Tongue (tissue), 2 donors: ENCODE measurements around the gene NUP50. TPM values are rescaled to one million over a fixed set of nuclear protein-coding genes. Genes with fewer than 3 reads are reported as not detected.
A peak's percentile ranks its signal among the peaks of the same experiment; 100 is the strongest.

Experiments used
- DNase-seq: peaks from one replicate; pipeline ENCODE4 v3.0.0-alpha.2; 2015
- total RNA-seq: library from RNA; depleted of rRNA; stranded (reverse); fragments of >200 nt; gene quantifications from one replicate; pipeline ENCODE4 v1.2.3, GENCODE V29; 2014

The NUP50 gene
- total RNA-seq, 1 donor from 2014 or later, result 49.0 TPM

GRCh38 chr22:45208993-45209838 is 45.5 kb downstream of the NUP50 start:
- peak; percentile 24 for DNase-seq

GRCh38 chr22:45210174-45210573 is 46.4 kb downstream of the NUP50 start:
- DNase-seq, result no peak

- no peak for DNase-seq
These were observed 46.9 kb downstream of the NUP50 start for GRCh38 chr22:45210577-45210976.

DNA sequence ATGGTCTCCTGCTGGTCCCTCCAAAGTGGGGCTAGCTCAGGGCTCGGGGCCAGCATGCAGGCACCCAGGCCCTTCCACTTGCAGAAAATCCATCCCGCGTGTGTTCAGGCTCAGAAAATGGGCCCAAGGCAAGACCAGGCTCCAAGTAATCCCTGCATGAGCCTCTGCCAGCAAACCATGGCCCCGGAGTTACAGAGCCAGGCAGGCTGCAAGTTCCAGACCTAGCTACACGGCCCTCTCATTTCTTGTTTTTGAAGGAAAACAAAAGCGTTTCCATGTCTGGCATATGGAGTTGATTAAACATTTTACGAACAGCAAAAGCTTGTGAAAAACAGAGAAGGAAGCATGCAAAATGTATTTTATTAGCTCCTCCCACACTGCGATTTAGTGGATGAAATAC is 47.3 kb downstream of the NUP50 start:
- peak; percentile 77 for DNase-seq

DNA sequence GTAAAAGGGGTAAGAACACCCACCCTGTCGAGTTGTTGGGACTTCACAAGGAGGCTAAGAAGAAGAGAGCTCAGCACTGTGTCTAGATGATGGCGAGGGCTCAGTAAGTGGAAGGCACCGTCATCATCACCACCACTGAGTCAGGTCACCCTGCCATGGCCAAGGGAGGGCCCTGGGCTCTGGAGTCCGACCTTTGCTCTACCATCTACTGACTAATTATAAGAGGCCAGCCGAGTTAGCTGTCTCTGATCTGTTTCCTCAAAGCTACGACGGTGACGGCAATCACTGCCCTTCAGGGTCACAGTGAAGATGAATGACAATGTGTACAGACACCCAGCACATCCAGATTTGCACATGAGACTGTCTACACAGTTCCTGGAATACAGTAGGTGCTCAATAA is 47.7 kb downstream of the NUP50 start:
- DNase-seq, result no peak

- DNase-seq, result no peak
These were observed 48.1 kb downstream of the NUP50 start for GRCh38 chr22:45211848-45212247.

GRCh38 chr22:45212306-45212709 is 48.6 kb downstream of the NUP50 start:
- DNase-seq, result peak; percentile 59

- DNase-seq, result no peak
These were observed 49.4 kb downstream of the NUP50 start for GRCh38 chr22:45212992-45213751.

- peak; percentile 63 for DNase-seq
These were observed 52.6 kb downstream of the NUP50 start for GRCh38 chr22:45216133-45217003.

DNA sequence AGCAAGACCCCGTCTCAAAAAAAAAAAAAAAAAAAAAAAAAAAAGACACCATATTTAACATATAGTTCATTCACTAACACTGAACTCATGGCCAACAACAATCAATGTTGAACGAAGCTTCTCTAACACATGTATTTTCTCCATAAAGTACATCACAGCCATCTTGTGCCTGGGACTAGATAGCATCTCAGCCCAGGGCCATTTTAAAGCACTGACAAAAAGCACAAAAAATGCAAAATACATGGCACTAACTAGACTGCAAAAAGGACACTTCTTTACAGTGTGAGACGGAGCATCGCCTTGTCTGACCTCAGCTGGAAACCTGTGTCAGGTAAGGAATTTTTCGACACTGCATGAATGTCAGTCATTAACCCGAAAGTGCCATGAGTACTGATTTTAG is 53.6 kb downstream of the NUP50 start:
- no peak for DNase-seq

DNA sequence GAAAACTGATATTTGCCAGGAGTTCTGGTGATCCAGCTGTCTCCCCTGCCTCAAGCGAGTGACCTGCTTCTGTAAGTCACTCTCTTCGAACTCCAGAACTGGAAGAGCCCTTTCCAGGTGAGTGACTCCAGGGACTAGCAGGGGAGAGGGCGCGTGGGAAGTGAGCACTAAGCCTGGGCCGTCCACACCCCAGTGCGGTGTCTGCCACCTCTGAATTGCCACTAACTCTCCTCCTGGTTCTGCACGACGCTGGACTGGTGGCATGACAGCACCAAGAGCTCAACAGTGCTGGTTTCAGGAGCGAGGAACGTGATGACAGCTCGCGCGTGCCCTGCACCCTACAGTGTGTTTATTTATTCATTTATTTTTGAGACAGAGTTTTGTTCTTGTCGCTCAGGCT is 54.1 kb downstream of the NUP50 start:
- no peak for DNase-seq

DNA sequence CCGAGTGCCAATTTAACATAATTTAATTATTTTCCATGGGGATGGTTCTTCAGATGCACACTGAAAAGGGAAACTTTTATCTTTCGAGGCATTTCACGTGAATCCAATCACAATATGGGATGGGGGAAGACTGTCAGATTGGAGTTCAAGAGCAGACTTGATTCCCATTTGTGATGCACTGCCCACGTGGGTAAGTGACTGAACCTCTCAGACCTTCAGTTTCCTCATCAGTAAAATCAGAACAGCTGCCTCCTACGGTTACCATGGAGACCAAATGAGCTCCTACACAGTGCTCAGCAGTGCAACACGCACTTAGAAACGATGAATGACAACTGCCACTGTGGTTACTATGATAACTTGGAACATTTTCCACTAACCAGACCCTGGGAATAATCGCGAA is 55.3 kb downstream of the NUP50 start:
- no peak for DNase-seq

DNA sequence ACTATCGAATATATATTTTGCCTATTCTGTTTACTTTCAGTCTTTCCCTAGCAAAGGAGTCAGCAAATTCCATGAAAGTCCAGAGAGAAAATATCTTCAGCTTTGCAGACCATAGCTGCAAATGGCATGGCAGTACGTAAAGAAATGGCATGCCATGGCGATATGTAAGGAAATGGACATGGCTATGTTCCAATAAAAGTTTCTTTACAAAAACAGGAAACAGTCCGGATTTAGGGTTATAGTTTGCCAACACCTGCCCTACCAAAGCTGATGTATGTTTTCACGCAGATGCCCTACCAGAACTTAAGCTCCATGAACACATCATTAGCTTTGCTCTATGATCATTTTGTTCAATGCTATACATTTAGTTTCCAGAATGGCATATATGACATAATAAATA is 57.5 kb downstream of the NUP50 start:
- no peak for DNase-seq

GRCh38 chr22:45223304-45224117 is 59.8 kb downstream of the NUP50 start:
- DNase-seq, result no peak

DNA sequence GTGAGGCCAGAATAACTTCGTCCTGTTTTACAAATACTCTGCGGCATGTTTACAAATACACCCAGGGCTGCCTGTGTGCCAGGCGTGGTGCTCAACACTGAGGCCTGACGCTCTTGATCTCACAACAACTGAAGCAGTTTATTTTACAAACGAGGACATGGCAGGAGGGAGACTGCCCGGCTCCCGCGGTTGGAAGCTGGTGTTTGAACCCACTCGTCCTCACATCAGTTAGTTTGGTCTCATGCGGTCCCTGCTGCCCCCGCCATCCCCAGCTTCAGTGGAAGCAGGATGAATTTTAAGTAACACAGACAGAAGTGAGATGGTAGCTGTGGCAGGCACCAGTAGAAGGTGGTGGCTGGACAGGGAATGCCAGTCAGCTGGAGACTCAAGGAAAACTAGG is 60.6 kb downstream of the NUP50 start:
- no peak for DNase-seq

GRCh38 chr22:45224988-45225731 is 61.4 kb downstream of the NUP50 start:
- DNase-seq, result no peak

DNA sequence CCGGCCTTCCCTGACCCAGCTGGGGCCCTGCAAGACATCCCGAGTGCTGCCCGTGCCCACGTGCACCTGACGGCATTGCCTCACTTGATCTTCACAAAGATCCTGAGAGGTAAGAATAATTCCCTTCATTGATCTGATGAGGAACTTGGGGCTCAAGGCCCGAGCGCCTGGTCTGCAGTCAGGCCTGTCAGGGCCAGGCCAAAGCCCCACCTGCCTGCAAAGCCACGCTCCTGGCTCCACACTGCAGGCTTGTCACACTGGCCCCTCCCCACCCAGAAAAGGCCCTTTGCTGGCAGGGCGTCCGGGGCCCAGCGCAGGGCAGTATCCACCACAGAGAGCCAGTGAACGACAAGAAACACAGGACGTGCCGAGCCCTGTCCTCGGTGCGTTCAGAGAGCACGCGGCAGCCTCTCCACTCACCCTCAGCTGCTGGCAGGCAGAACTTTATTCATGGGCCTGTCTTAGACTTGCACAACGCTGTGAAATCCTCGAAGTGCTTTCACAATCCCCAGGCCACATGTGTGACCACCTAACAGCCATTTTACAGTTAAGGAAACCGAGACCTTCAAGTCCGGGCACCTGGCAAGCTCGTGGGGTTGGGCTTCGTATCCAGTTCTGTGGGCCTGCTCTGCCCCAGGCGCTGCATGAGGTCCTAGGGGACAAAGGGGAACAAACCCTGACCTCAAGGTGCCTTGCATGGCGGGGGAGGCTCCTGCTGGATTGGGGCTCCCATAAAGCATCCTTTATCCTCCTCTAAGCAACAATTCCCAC is 62.2 kb downstream of the NUP50 start:
- DNase-seq, result peak; percentile 61

DNA sequence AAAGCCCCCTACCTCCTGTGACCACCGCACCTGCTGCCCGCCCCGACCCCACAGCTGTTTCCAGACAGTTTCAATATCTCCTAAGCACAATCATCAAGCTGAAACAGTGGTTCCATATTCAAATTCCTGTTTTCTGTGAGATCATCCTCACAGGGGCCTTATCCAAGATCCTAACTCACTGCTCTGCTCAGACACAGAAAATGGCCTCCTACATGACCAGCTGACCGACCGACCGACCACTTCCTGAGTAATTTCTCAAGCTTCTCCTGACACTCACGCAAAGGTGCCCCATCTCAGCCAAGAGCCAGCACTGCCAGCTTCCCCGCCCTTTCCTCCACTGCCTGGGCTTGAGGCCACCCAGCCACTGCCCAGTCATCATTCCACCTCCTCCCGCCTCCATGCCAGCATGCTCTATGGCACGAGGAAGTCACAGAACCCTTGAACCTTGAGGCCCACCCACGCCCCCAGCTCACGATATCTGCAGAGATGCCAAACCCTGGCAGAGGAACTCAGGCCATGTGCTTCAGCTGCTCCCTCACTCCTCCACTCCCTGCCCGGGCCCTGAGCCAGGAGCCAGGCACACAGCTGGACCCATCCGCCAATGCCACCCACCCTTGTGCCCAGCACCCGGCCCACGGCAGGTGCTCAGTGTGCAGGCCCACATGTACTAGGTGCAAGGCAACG is 62.9 kb downstream of the NUP50 start:
- peak; percentile 76 for DNase-seq

DNA sequence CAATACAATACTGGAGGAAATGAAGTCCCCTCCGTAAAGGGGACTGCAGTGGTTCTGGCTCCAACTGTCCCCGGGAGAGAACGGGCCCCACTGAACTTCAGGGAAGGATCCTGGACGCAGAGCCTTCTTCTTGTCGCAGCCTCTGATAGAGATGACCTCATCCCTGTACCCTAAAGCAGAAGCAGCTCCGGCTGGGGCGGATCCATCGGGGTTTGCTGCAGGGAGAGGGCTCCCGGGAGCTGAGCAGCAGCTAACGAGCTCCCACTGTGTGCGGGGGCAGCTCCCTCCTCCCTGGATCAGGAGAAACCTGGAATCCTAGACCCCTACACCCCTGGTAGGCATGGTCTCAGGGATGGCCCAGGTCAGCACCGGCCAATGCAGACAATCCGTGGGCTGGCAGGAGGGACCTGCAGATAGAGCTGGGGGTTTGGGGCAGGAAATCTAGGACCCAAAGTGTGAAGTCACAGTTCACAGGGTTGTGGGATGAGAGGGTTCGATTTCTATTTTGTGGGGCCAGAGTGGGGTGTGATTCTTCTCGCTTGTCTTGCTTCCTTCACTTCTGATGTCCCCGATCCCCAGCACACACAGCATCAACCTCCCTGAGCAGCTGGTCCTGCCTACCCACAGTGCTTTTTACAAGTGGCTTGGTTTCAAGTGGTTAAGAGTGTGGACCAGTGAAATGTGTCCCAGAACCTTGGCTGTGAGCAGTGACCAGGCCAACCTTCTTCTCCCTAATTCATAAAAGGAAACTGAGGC is 64.1 kb downstream of the NUP50 start:
- no peak for DNase-seq
